Measurements from ENCODE around the gene PRR35.

- TF ChIP-seq POLR2AphosphoS5 (IDR thresholded peaks at IDR 0.05; ENCODE audit: low read depth, low read length) (no peak), TAF1 (IDR thresholded peaks at IDR 0.05; ENCODE audit: borderline replicate concordance, insufficient read depth, low read length) (no peak), FOXP2 (optimal IDR thresholded peaks at IDR 0.05; ENCODE audit: borderline replicate concordance, extremely low read depth, extremely low read length, insufficient read depth) (no peak), SIN3A (IDR thresholded peaks at IDR 0.05; ENCODE audit: borderline replicate concordance, insufficient read depth, low read length) (no peak)
- TF ChIP-seq, protein P1, sequence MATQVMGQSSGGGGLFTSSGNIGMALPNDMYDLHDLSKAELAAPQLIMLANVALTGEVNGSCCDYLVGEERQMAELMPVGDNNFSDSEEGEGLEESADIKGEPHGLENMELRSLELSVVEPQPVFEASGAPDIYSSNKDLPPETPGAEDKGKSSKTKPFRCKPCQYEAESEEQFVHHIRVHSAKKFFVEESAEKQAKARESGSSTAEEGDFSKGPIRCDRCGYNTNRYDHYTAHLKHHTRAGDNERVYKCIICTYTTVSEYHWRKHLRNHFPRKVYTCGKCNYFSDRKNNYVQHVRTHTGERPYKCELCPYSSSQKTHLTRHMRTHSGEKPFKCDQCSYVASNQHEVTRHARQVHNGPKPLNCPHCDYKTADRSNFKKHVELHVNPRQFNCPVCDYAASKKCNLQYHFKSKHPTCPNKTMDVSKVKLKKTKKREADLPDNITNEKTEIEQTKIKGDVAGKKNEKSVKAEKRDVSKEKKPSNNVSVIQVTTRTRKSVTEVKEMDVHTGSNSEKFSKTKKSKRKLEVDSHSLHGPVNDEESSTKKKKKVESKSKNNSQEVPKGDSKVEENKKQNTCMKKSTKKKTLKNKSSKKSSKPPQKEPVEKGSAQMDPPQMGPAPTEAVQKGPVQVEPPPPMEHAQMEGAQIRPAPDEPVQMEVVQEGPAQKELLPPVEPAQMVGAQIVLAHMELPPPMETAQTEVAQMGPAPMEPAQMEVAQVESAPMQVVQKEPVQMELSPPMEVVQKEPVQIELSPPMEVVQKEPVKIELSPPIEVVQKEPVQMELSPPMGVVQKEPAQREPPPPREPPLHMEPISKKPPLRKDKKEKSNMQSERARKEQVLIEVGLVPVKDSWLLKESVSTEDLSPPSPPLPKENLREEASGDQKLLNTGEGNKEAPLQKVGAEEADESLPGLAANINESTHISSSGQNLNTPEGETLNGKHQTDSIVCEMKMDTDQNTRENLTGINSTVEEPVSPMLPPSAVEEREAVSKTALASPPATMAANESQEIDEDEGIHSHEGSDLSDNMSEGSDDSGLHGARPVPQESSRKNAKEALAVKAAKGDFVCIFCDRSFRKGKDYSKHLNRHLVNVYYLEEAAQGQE (IDR thresholded peaks at IDR 0.05; ENCODE audit: insufficient read depth in 1 of 2, low read depth in 2 of 2, low read length in 2 of 2) = no peak
Observed at GRCh38 chr16:586645-587590, 26.7 kb downstream of the PRR35 start.
